Sigmoid colon (tissue), 4 donors: ENCODE results near the gene CD34.

Experiments used
- CTCF ChIP-seq, 4 experiments: fragments of 450-650 bp in 3 of 4; fragments of 200-600 bp in 1 of 4; IDR thresholded peaks; one replicate each; pipeline ENCODE4 v1.5.1; 2016 to 2019; ENCODE audit warnings: antibody characterized with exemption in 4 of 4, mild to moderate bottlenecking in 3 of 4, moderate library complexity in 2 of 4
- POLR2A ChIP-seq, 2 donors: fragments of 450-650 bp; IDR thresholded peaks; one replicate each; pipeline ENCODE4 v1.6.1; 2016; ENCODE audit warnings: antibody characterized with exemption in 2 of 2, mild to moderate bottlenecking in 2 of 2, moderate library complexity in 2 of 2
- POLR2AphosphoS5 ChIP-seq, 4 donors: sonication (generic); formaldehyde crosslinking; IDR thresholded peaks; one replicate each; pipeline ENCODE4 v1.6.1; 2017; ENCODE audit warnings: antibody characterized with exemption in 4 of 4

GRCh38 chr1:207952617-207953542 is 42.0 kb upstream of the CD34 start:
- TF ChIP-seq CTCF (IDR thresholded peaks at IDR 0.05) (no peak), POLR2A (IDR thresholded peaks at IDR 0.05) (no peak), POLR2AphosphoS5 (IDR thresholded peaks at IDR 0.05) (no peak)
